Activated CD4-positive, alpha-beta T cell treated with anti-CD3 and anti-CD28 coated beads for 36 hours (primary cell): Measurements from ENCODE around the gene HCFC1. TPM values are rescaled to one million over a fixed set of nuclear protein-coding genes. Genes with fewer than 3 reads are reported as not detected.

Source experiments
- ATAC-seq: fragments of 200-7000 bp; cut with Tn5 transposase; one replicate; pipeline ENCODE4 v1.10.0; 2021; ENCODE audit warnings: mild to moderate bottlenecking, moderate library complexity
- CTCF ChIA-PET: fragments of 350-600 bp; sonication (Branson Sonifier 250); formaldehyde crosslinking; loops from one replicate; lab custom pipeline; 2021; ENCODE audit warnings: antibody characterized with exemption; lab: Charles Lee
- POLR2A ChIA-PET: fragments of 350-600 bp; sonication (Branson Sonifier 250); formaldehyde crosslinking; loops from one replicate; lab custom pipeline; 2021; ENCODE audit warnings: antibody characterized with exemption, inconsistent platforms; lab: Charles Lee
- DNase-seq: peaks from one replicate; pipeline ENCODE4 v3.0.0-alpha.2; 2020
- H3K27ac Mint-ChIP-seq: one replicate; pipeline ENCODE4 v1.8.0; 2021; ENCODE audit warnings: mixed read lengths
- H3K27me3 Mint-ChIP-seq: one replicate; pipeline ENCODE4 v1.8.0; 2021; ENCODE audit warnings: mixed read lengths
- H3K36me3 Mint-ChIP-seq: one replicate; pipeline ENCODE4 v1.8.0; 2021; ENCODE audit warnings: low read depth, mixed read lengths
- H3K4me1 Mint-ChIP-seq: one replicate; pipeline ENCODE4 v1.8.0; 2021; ENCODE audit warnings: mixed read lengths
- H3K4me3 Mint-ChIP-seq: one replicate; pipeline ENCODE4 v1.8.0; 2021; ENCODE audit warnings: mild to moderate bottlenecking, moderate library complexity, mixed read lengths
- H3K9me3 Mint-ChIP-seq: one replicate; pipeline ENCODE4 v1.8.0; 2021; ENCODE audit warnings: low read depth, mixed read lengths
- intact Hi-C, 2 experiments: fragments of 100-400 bp; cut with DNase I in 1 of 2; cut with micrococcal nuclease in 1 of 2; formaldehyde crosslinking; loops; one replicate each; pipeline versions ENCODE4 v1.14.2 to v1.15.1; 2022 to 2024; cut with DNase I, micrococcal nuclease
- total RNA-seq, 2 experiments: library from RNA; stranded (reverse); gene quantifications; one replicate each; pipeline ENCODE4 v1.2.3, GENCODE V29; 2021

The HCFC1 gene
- total RNA-seq, 2 experiments from 2014 or later = 99.5 to 147 TPM

DNA sequence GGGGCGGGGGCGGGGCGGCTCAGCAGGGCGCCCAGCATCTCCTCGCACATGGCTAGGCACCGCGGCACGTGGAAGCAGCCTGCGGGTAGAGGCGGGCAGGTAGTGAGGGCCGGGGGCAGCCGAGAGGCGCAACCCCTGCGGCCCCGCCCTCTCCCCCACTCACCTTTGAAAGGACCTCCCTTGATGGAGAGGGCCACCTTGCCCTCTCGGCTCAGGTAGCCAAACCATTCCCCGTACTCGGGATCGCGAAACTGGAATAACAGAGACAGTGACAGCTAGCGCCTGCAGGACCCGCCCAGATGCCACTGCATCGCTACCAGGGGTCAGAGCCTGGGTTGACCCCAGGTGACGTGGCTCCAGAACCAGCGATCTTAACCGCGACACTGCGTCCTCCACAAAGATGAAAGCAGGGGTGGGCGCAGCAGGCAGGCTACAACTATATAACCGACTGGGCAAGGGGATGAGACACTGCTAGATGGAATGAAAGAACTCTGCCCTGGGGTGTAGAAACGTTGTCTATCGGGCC is 36.2 kb downstream of the HCFC1 start:
- Mint-ChIP-seq H3K4me3 (peak overlapping the region; percentile 68), H3K9me3 (no peaks in the 10 kb centered on the region), H3K36me3 (peaks cover 5% of the 10 kb centered on the region), H3K4me1 (peaks cover 21% of the 10 kb centered on the region), H3K27ac (peak overlapping the region; percentile 42), H3K27me3 (no peaks in the 10 kb centered on the region)
- DNase-seq = no peak
- POLR2A ChIA-PET = interaction anchor here (1.2 kb wide), 1 partner anchor 9 kb away, joined by 5 read pairs; no protein-coding TSS in a partner anchor
- CTCF ChIA-PET = interaction anchor here (1.1 to 2.5 kb wide), 4 partner anchors 10 to 54 kb away, joined by 4 to 8 read pairs (median 6); partner anchors contain the start of gene ARHGAP4
- ATAC-seq = no peak
- intact Hi-C loops = loop anchor here in 1 of 2 experiments (1.0 kb wide), 1 partner anchor 12 kb away; no protein-coding TSS in a partner anchor

DNA sequence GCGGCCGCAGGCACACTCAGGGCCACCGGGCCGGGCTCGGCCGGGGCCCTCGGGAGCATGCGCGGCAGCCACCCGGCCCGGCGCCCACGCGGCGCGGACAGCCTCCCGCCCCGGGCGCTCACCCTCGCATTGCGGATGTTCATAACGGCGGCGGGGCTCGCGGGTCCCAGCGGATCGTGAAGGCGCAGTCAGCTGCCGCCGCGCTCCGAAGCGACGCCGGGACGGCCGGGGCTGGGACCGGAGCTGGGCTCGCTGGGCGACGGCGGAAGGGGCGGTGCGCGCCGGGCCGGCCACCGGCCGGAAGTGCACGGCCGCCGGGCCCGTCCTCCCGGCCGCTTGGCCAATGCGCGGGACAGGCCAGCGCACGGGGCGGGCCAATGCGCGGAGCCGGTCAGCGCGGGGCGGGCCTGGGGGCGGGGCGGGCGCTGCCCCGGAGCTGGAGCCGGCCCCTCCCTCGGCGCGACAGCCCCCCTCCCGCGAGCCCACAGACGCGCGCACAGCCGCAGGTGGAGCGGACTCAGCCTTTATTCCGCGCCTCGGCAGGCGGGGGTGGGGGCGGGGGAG is 36.8 kb downstream of the HCFC1 start, which contains the start of gene NAA10:
NAA10 (minus strand) TSS at position 276 of the 564 bp plus-strand sequence; CDS start at position 143, 133 bp downstream.
- intact Hi-C loops = loop anchor here in 1 of 2 experiments (1.0 kb wide), 1 partner anchor 12 kb away; no protein-coding TSS in a partner anchor
- CTCF ChIA-PET = interaction anchor here (0.9 to 2.5 kb wide), 4 partner anchors 9 to 55 kb away, joined by 3 to 8 read pairs (median 6); partner anchors contain the start of gene ARHGAP4
- POLR2A ChIA-PET = interaction anchor here (1.2 kb wide), 1 partner anchor 8 kb away, joined by 5 read pairs; no protein-coding TSS in a partner anchor

DNA sequence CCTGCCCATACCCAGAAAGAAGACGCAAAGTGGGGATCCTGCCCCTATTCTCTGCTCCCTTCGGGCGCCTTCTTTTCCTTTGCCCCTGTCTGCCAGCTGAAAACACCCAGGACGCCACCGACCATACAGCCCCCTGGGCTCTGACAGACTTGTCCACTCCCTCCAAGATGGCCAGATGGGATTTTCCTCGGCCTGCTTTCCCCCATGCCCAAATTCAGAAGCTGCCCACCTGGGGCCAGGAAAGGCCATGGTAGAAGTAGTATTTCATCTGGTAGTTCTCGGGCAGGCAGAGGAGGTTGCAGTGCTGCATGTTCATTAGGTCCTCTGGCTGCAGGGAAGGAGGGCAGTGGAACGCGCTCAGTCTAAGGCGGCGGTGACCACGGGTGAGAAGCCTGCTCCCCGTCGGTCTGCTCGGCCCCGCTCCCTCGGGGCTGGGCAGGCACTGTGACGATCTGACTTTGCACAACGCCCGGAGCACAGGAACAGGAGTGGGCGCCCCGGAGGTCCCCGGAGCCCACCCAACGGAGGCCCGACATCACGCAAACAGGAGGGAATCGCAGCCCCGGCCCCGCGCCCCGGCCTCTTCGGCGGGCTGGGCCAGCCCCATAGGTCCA is 37.4 kb downstream of the HCFC1 start:
- CTCF ChIA-PET = interaction anchor here (0.9 to 2.5 kb wide), 5 partner anchors 9 to 55 kb away, joined by 3 to 8 read pairs (median 5); partner anchors contain the start of gene ARHGAP4
- intact Hi-C loops = no loop called here
- peaks cover 21% of the 10 kb centered on the region for H3K4me1 Mint-ChIP-seq
- H3K27me3 Mint-ChIP-seq = no peaks in the 10 kb centered on the region
- peak overlapping the region; percentile 81 for H3K4me3 Mint-ChIP-seq
- H3K36me3 Mint-ChIP-seq = peaks cover 5% of the 10 kb centered on the region
- H3K9me3 Mint-ChIP-seq = no peaks in the 10 kb centered on the region
- ATAC-seq = no peak
- DNase-seq = no peak
- POLR2A ChIA-PET = interaction anchor here (0.6 to 1.2 kb wide), 2 partner anchors 8 to 141 kb away, joined by 3 to 5 read pairs; no protein-coding TSS in a partner anchor
- H3K27ac Mint-ChIP-seq = peak overlapping the region; percentile 51

More for the DNA sequence above, 36.8 kb downstream of the HCFC1 start, which contains the start of gene NAA10:
- Mint-ChIP-seq H3K27me3 (no peaks in the 10 kb centered on the region), H3K4me3 (peak within 1 kb of the TSS; percentile 81), H3K27ac (peak within 1 kb of the TSS; percentile 51), H3K9me3 (no peaks in the 10 kb centered on the region), H3K4me1 (peaks cover 19% of the 10 kb centered on the region), H3K36me3 (peaks cover 5% of the 10 kb centered on the region)
- peak; percentile 76 for DNase-seq
- ATAC-seq = peak; percentile 85

DNA sequence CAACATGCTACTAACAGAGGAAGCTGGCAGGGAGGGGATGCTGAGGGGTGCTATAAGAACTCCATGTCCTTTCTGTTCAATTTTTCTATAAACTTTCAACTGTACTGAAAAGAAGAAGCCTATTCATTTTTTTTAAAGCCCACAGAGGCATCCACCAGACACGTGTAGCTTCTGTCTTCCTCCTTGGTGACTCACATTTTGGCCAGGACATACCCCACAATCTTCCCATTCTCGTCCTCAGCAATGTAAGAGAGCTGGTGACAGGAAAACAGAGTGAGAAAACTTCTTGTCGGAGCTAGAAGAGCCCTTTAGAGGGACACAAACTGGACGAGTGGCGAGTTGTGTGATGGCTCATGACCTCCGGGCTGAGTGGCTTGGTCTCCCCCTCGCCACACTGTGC is 37.9 kb downstream of the HCFC1 start:
- POLR2A ChIA-PET = interaction anchor here (0.6 kb wide), 1 partner anchor 140 kb away, joined by 3 read pairs; no protein-coding TSS in a partner anchor
- Mint-ChIP-seq H3K4me1 (peaks cover 25% of the 10 kb centered on the region), H3K36me3 (peaks cover 5% of the 10 kb centered on the region), H3K27ac (peak overlapping the region; percentile 51), H3K27me3 (no peaks in the 10 kb centered on the region), H3K4me3 (peak overlapping the region; percentile 81), H3K9me3 (no peaks in the 10 kb centered on the region)
- DNase-seq (no peak), ATAC-seq (no peak)
- CTCF ChIA-PET = interaction anchor here (1.0 to 2.5 kb wide), 3 partner anchors 14 to 35 kb away, joined by 3 to 8 read pairs (median 3); no protein-coding TSS in a partner anchor
- intact Hi-C loops = no loop called here

DNA sequence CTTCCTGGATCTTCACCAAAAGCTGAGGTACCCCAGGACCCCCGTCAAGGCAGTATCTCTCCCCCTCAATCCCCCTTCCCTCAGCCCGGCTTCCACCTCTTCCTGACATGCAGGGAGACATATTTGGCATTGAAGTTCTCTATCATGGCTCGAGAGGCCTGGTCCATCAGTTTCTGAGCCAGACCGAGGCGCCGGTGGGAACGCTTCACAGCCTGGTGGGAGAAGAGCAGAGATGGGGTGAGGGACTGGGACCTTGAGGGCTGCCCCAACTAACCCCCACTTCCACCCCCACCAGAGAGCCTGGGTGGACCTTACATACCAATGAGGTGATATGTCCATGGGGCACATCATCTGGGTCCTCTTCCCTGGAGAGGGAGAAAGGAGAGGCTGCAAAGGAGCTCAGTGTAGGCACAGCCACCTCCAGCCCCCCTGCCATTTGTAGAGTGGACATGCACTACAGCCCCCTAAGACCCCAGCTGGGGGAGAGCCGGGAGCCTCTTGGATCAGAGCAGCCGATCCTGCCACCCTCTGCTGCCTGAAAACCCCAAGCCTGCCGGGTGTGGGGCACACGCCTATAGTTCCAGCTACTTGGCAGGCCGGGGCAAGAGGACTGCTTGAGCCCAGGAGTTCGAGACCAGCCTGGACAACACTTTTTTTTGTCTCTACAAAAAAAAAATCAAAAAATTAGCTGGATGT is 39.2 kb downstream of the HCFC1 start:
- ChIA-PET POLR2A (no interaction called here), CTCF (interaction anchor here (1.5 kb wide), 1 partner anchor 8 kb away, joined by 5 read pairs; no protein-coding TSS in a partner anchor)
- H3K4me3 Mint-ChIP-seq = no peak overlapping the region
- intact Hi-C loops = no loop called here
- DNase-seq (no peak), ATAC-seq (no peak)
- H3K27ac Mint-ChIP-seq = no peak overlapping the region
- H3K36me3 Mint-ChIP-seq = peaks cover 7% of the 10 kb centered on the region
- no peaks in the 10 kb centered on the region for H3K9me3 Mint-ChIP-seq
- H3K27me3 Mint-ChIP-seq = no peaks in the 10 kb centered on the region
- H3K4me1 Mint-ChIP-seq = peaks cover 21% of the 10 kb centered on the region

DNA sequence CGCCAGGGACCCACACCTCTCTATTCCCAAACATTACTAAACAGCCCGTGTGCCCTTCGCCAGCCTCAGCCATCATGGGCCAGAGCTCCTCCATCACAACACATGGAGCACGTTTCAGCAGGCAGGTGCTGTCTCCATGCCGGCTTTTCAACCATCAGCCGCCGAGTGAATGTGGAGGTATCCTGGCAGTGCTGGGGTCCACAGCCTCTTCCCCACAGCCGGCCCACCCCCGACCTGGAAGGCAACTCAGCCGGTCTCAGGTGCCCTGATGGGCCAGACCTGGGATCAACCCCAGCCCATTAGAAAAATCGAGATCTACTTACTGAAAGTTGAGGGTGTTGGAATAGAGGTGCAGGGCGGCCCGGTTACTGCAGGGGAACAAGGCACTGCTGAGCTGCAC is 39.9 kb downstream of the HCFC1 start:
- Mint-ChIP-seq H3K4me1 (peaks cover 21% of the 10 kb centered on the region), H3K36me3 (peaks cover 7% of the 10 kb centered on the region), H3K27me3 (no peaks in the 10 kb centered on the region), H3K9me3 (no peaks in the 10 kb centered on the region), H3K4me3 (no peak overlapping the region), H3K27ac (peak overlapping the region; percentile 65)
- intact Hi-C loops = no loop called here
- DNase-seq (no peak), ATAC-seq (no peak)
- ChIA-PET POLR2A (interaction anchor here (0.8 kb wide), 1 partner anchor 14 kb away, joined by 3 read pairs; no protein-coding TSS in a partner anchor), CTCF (interaction anchor here (1.5 kb wide), 1 partner anchor 8 kb away, joined by 5 read pairs; no protein-coding TSS in a partner anchor)

DNA sequence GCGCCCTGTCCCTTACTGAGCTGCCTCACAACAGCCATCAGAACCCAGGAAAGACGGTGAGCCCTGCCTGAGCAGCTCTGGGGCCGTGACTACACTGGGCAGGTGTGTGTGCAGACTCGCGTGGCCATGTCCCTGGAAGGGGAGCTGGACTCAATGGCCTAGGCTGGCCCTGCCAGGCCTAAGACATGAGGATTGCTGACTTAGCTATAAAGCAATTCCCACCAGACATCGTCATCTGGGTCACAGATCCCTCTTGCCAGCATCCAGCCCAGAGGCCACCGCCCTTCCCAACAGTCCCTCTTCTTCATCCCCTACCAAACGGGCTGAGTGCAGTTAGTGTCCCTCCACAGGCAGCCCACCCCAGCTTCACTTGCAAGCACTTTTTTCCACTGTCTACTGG is 40.5 kb downstream of the HCFC1 start:
- CTCF ChIA-PET = no interaction called here
- ATAC-seq (no peak), DNase-seq (no peak)
- peak overlapping the region; percentile 65 for H3K27ac Mint-ChIP-seq
- peaks cover 7% of the 10 kb centered on the region for H3K36me3 Mint-ChIP-seq
- POLR2A ChIA-PET = interaction anchor here (0.8 kb wide), 1 partner anchor 15 kb away, joined by 3 read pairs; no protein-coding TSS in a partner anchor
- H3K27me3 Mint-ChIP-seq = no peaks in the 10 kb centered on the region
- peaks cover 21% of the 10 kb centered on the region for H3K4me1 Mint-ChIP-seq
- intact Hi-C loops = no loop called here
- no peak overlapping the region for H3K4me3 Mint-ChIP-seq
- H3K9me3 Mint-ChIP-seq = no peaks in the 10 kb centered on the region

DNA sequence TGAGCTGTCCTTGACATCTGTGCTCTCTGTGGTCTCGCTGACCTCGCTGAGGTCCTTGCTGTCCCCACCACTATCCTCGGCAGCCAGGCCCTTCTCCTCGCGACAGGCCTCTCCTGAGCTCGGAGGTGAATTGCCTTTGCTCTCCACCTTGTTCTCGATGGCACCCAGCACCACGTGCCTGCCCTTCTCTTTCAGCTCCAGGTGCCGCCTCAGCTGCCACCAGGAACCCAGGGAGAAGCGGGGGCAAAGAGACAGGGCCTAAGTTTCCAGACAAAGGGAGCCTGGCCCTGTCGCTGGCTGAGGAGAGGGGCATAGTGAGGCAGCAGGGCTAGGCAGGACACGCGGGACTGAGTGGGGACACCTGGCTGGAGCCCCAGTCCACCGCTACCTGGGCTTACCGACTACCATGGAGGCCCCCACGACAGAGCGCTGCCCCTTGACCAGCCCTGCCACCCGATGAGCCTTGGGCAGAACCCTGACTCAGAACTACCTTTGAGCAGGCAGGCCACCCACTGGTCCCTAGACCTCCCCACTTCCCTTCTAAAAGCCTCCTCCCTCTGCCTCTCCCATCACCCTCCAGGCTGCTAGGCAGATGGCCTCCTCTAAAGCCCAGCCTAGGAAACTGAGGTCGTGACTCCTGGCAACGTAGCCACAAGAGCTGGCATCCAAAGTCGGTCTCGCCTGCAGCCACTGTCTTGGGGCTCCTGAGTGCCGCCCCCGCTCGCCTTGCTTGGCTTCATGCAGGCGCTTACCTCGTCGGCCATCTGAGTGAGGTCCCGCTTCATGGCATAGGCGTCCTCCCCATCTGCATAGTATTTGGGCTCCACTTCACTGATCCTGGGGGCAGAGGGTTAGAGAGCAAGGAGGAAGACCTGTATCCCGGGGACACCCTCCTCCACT is 41.4 kb downstream of the HCFC1 start:
- Mint-ChIP-seq H3K4me3 (no peak overlapping the region), H3K4me1 (peaks cover 21% of the 10 kb centered on the region), H3K27ac (peak overlapping the region; percentile 19), H3K9me3 (no peaks in the 10 kb centered on the region), H3K36me3 (peaks cover 9% of the 10 kb centered on the region), H3K27me3 (no peaks in the 10 kb centered on the region)
- CTCF ChIA-PET = interaction anchor here (0.9 kb wide), 1 partner anchor 8 kb away, joined by 8 read pairs; no protein-coding TSS in a partner anchor
- POLR2A ChIA-PET = interaction anchor here (0.9 kb wide), 1 partner anchor 37 kb away, joined by 3 read pairs; no protein-coding TSS in a partner anchor
- intact Hi-C loops = no loop called here
- ATAC-seq = no peak
- DNase-seq = no peak

DNA sequence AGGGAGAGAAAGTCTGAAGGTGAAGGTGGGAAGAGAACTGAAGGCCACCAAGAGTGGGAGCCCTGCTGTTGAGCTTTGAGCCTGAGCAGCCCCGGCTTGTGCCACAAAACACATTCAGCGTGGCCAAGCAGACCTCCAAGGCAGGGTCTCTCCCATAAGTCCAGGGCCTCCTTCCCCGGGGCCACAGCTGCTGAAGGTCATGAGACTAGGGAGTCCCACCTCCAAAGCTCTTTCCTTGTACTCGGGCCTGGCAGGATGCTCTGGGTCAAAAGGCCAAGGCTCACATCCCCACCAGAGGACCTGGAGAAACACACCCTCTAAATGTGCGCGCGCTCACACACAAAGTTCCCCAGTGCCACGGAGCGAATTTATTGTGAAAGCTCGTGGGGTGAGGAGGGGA is 42.0 kb downstream of the HCFC1 start:
- intact Hi-C loops = loop anchor here (2.0 to 10.0 kb wide), 5 partner anchors 88 to 833 kb away; partner anchors contain the start of genes DKC1 (in 1 of the 2), EMD (in 1 of the 2), FLNA (in 1 of the 2) and IDH3G (in 1 of the 2)
- Mint-ChIP-seq H3K9me3 (no peaks in the 10 kb centered on the region), H3K27me3 (no peaks in the 10 kb centered on the region), H3K4me3 (peak overlapping the region; percentile 80), H3K27ac (peak overlapping the region; percentile 81), H3K4me1 (peaks cover 21% of the 10 kb centered on the region), H3K36me3 (peaks cover 11% of the 10 kb centered on the region)
- CTCF ChIA-PET = interaction anchor here (0.9 to 1.5 kb wide), 2 partner anchors 9 to 165 kb away, joined by 5 to 8 read pairs; partner anchors contain the start of gene PLXNB3
- ATAC-seq (no peak), DNase-seq (no peak)
- POLR2A ChIA-PET = interaction anchor here (0.9 kb wide), 1 partner anchor 37 kb away, joined by 3 read pairs; no protein-coding TSS in a partner anchor
